ENCODE measurements around the gene DBT.

DNA sequence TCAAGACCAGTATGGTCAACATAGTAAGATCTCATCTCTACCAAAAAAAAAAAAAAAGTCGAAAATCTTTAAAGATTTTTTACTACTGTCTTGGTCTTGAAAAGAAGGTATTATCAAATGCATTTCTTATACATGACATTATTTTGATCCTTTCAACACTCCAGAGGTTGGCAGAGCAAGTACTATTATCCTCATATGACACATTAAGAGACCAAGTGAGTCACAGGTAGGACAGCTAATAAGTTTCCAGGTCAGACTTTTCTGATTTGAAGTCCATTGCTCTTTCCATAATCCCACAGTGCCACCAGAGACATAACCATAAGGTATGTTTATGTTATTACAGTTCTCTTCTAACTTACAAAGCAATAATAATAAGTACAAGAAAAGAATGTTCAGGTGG is 15.2 kb downstream of the DBT start:
- TF ChIP-seq EZH2 (IDR thresholded peaks at IDR 0.05; ENCODE audit: low read depth, low read length, severe bottlenecking) (no peak), BRCA1 (IDR thresholded peaks at IDR 0.05; ENCODE audit: low read depth, low read length) (no peak), TAF1 (IDR thresholded peaks at IDR 0.05; ENCODE audit: low read depth, low read length) (no peak), SP1 (IDR thresholded peaks at IDR 0.05; ENCODE audit: low read depth, low read length) (no peak)
- TF ChIP-seq, protein P1, sequence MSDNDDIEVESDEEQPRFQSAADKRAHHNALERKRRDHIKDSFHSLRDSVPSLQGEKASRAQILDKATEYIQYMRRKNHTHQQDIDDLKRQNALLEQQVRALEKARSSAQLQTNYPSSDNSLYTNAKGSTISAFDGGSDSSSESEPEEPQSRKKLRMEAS (IDR thresholded peaks at IDR 0.05) = no peak
- TF ChIP-seq, protein P2, sequence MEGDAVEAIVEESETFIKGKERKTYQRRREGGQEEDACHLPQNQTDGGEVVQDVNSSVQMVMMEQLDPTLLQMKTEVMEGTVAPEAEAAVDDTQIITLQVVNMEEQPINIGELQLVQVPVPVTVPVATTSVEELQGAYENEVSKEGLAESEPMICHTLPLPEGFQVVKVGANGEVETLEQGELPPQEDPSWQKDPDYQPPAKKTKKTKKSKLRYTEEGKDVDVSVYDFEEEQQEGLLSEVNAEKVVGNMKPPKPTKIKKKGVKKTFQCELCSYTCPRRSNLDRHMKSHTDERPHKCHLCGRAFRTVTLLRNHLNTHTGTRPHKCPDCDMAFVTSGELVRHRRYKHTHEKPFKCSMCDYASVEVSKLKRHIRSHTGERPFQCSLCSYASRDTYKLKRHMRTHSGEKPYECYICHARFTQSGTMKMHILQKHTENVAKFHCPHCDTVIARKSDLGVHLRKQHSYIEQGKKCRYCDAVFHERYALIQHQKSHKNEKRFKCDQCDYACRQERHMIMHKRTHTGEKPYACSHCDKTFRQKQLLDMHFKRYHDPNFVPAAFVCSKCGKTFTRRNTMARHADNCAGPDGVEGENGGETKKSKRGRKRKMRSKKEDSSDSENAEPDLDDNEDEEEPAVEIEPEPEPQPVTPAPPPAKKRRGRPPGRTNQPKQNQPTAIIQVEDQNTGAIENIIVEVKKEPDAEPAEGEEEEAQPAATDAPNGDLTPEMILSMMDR (IDR thresholded peaks at IDR 0.05; ENCODE audit: control extremely low read depth in 1 of 3, insufficient read depth in 1 of 3, low read depth in 1 of 3, low read length in 3 of 3) = no peak

Data from H1 (cell line).